Fibroblast of skin of left biceps (primary cell): Measurements from ENCODE around the gene PNKD.

Experiments used
- DNase-seq, 2 experiments: peaks; one replicate each; pipeline ENCODE4 v3.0.0-alpha.2; 2013; ENCODE audit warnings: low read depth in 2 of 2

The PNKD gene

GRCh38 chr2:218315397-218315796 lies 45.1 kb downstream of the PNKD start:
- DNase-seq: no peak

- DNase-seq: no peak
Observed at GRCh38 chr2:218317303-218317630, 46.9 kb downstream of the PNKD start.

- no peak for DNase-seq
Observed at GRCh38 chr2:218317835-218318234, 47.5 kb downstream of the PNKD start.

GRCh38 chr2:218318241-218318640 lies 47.9 kb downstream of the PNKD start:
- no peak for DNase-seq

GRCh38 chr2:218319813-218320365 lies 49.6 kb downstream of the PNKD start:
- no peak for DNase-seq

- DNase-seq: no peak
Observed at GRCh38 chr2:218320704-218321336, 50.5 kb downstream of the PNKD start.

GRCh38 chr2:218322768-218323525 lies 52.6 kb downstream of the PNKD start:
- peak; percentile 24 to 26 for DNase-seq

GRCh38 chr2:218323526-218324472 lies 53.5 kb downstream of the PNKD start:
- peak; percentile 20 to 25 for DNase-seq

- DNase-seq: no peak
Observed at GRCh38 chr2:218325566-218326160, 55.3 kb downstream of the PNKD start.

- no peak for DNase-seq
Observed at GRCh38 chr2:218326315-218326714, 56.0 kb downstream of the PNKD start.

- no peak for DNase-seq
Observed at GRCh38 chr2:218327451-218328210, 57.3 kb downstream of the PNKD start.

GRCh38 chr2:218328294-218328693 lies 58.0 kb downstream of the PNKD start:
- DNase-seq: no peak

- no peak for DNase-seq
Observed at GRCh38 chr2:218329027-218329825, 58.9 kb downstream of the PNKD start.

GRCh38 chr2:218329826-218330593 lies 59.7 kb downstream of the PNKD start:
- DNase-seq: no peak

GRCh38 chr2:218331745-218332144 lies 61.4 kb downstream of the PNKD start:
- DNase-seq: no peak

- no peak for DNase-seq
Observed at GRCh38 chr2:218332288-218332687, 62.0 kb downstream of the PNKD start.

GRCh38 chr2:218332920-218333645 lies 62.8 kb downstream of the PNKD start:
- no peak for DNase-seq

GRCh38 chr2:218334531-218334930 lies 64.2 kb downstream of the PNKD start:
- DNase-seq: no peak

- no peak for DNase-seq
Observed at GRCh38 chr2:218340656-218341055, 70.3 kb downstream of the PNKD start.
